Measurements from ENCODE around the gene SLC27A6.

DNA sequence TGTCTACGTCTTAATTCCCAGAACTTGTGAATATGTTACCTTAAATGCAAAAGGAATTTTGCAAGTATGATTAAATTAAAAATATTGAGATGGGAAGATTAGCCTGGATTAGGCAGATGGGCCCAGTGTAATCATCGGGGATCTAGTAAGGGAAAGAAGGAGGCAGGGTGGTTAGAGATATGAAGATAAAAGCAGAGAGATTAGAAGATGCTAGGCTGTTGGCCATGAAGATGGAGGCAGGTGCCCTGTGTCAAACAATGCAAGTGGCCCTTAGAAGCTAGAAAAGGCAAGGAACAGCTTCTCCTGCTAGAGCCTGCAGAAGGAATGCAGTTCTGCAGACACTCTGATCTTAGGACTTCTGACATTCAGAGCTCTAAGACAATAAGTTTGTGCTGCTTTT, 100.4 kb downstream of the SLC27A6 start:
- TF ChIP-seq, protein P1, sequence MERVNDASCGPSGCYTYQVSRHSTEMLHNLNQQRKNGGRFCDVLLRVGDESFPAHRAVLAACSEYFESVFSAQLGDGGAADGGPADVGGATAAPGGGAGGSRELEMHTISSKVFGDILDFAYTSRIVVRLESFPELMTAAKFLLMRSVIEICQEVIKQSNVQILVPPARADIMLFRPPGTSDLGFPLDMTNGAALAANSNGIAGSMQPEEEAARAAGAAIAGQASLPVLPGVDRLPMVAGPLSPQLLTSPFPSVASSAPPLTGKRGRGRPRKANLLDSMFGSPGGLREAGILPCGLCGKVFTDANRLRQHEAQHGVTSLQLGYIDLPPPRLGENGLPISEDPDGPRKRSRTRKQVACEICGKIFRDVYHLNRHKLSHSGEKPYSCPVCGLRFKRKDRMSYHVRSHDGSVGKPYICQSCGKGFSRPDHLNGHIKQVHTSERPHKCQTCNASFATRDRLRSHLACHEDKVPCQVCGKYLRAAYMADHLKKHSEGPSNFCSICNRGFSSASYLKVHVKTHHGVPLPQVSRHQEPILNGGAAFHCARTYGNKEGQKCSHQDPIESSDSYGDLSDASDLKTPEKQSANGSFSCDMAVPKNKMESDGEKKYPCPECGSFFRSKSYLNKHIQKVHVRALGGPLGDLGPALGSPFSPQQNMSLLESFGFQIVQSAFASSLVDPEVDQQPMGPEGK (CRISPR knock-in tag; IDR thresholded peaks at IDR 0.05; ENCODE audit: borderline replicate concordance): no peak
- TF ChIP-seq BACH2 (CRISPR knock-in tag; IDR thresholded peaks at IDR 0.05; ENCODE audit: borderline replicate concordance): no peak
- no peak for TF ChIP-seq ZFP3 (CRISPR knock-in tag; IDR thresholded peaks at IDR 0.05)
- no peak for TF ChIP-seq TOX (CRISPR knock-in tag; IDR thresholded peaks at IDR 0.05; ENCODE audit: borderline replicate concordance)
- TF ChIP-seq TCF4 (CRISPR knock-in tag; IDR thresholded peaks at IDR 0.05; ENCODE audit: borderline replicate concordance): no peak
- TF ChIP-seq ISL1 (CRISPR knock-in tag; IDR thresholded peaks at IDR 0.05): no peak
- TF ChIP-seq, protein P2, sequence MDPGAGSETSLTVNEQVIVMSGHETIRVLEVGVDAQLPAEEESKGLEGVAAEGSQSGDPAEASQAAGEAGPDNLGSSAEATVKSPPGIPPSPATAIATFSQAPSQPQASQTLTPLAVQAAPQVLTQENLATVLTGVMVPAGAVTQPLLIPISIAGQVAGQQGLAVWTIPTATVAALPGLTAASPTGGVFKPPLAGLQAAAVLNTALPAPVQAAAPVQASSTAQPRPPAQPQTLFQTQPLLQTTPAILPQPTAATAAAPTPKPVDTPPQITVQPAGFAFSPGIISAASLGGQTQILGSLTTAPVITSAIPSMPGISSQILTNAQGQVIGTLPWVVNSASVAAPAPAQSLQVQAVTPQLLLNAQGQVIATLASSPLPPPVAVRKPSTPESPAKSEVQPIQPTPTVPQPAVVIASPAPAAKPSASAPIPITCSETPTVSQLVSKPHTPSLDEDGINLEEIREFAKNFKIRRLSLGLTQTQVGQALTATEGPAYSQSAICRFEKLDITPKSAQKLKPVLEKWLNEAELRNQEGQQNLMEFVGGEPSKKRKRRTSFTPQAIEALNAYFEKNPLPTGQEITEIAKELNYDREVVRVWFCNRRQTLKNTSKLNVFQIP (CRISPR knock-in tag; IDR thresholded peaks at IDR 0.05; ENCODE audit: borderline replicate concordance, low read depth): no peak
- TF ChIP-seq, protein P3, sequence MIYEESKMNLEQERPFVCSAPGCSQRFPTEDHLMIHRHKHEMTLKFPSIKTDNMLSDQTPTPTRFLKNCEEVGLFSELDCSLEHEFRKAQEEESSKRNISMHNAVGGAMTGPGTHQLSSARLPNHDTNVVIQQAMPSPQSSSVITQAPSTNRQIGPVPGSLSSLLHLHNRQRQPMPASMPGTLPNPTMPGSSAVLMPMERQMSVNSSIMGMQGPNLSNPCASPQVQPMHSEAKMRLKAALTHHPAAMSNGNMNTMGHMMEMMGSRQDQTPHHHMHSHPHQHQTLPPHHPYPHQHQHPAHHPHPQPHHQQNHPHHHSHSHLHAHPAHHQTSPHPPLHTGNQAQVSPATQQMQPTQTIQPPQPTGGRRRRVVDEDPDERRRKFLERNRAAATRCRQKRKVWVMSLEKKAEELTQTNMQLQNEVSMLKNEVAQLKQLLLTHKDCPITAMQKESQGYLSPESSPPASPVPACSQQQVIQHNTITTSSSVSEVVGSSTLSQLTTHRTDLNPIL (CRISPR knock-in tag; IDR thresholded peaks at IDR 0.05; ENCODE audit: low read depth): no peak
- no peak for TF ChIP-seq ZC3H10 (CRISPR knock-in tag; IDR thresholded peaks at IDR 0.05)
- TF ChIP-seq ZNF70 (CRISPR knock-in tag; IDR thresholded peaks at IDR 0.05): no peak
- TF ChIP-seq RARB (CRISPR knock-in tag; IDR thresholded peaks at IDR 0.05): no peak
- TF ChIP-seq, protein P4, sequence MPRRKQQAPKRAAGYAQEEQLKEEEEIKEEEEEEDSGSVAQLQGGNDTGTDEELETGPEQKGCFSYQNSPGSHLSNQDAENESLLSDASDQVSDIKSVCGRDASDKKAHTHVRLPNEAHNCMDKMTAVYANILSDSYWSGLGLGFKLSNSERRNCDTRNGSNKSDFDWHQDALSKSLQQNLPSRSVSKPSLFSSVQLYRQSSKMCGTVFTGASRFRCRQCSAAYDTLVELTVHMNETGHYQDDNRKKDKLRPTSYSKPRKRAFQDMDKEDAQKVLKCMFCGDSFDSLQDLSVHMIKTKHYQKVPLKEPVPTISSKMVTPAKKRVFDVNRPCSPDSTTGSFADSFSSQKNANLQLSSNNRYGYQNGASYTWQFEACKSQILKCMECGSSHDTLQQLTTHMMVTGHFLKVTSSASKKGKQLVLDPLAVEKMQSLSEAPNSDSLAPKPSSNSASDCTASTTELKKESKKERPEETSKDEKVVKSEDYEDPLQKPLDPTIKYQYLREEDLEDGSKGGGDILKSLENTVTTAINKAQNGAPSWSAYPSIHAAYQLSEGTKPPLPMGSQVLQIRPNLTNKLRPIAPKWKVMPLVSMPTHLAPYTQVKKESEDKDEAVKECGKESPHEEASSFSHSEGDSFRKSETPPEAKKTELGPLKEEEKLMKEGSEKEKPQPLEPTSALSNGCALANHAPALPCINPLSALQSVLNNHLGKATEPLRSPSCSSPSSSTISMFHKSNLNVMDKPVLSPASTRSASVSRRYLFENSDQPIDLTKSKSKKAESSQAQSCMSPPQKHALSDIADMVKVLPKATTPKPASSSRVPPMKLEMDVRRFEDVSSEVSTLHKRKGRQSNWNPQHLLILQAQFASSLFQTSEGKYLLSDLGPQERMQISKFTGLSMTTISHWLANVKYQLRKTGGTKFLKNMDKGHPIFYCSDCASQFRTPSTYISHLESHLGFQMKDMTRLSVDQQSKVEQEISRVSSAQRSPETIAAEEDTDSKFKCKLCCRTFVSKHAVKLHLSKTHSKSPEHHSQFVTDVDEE (CRISPR knock-in tag; IDR thresholded peaks at IDR 0.05): no peak
- no peak for TF ChIP-seq PPARA (CRISPR knock-in tag; IDR thresholded peaks at IDR 0.05; ENCODE audit: borderline replicate concordance)
- TF ChIP-seq CSDC2 (CRISPR knock-in tag; IDR thresholded peaks at IDR 0.05): no peak

Data from SK-N-SH treated with all-trans-retinoic acid at 6 μM for 48 hours (cell line).